HG03342 (cell line): ENCODE results near the gene NKTR.

Experiments used
- ATAC-seq: cut with Tn5 transposase; IDR thresholded peaks from one replicate; pipeline ENCODE4 v1.9.1; 2021; ENCODE audit warnings: mild to moderate bottlenecking, moderate library complexity; ENCODE audit not compliant: unreplicated experiment

The NKTR gene

DNA sequence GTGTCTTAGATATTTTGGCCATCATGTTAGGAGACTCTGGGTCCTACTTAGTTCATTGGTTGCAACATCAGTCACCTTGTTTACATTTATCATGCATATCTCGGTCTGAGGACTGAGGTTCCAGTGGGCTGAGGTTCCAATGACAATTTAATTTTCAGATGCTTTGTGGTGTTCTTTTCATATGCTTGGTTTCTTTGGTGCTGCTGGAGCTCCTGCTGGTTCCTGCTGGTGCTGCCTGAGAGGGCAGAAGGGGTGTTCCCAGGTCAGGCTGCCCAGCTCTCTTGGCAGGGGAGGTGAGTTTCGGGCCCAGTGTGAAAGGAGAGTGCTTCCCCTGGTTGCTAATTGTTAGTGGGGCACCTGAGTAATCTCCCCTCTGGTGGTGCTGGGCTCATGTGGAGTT is 78.0 kb downstream of the NKTR start:
- ATAC-seq, result no peak

DNA sequence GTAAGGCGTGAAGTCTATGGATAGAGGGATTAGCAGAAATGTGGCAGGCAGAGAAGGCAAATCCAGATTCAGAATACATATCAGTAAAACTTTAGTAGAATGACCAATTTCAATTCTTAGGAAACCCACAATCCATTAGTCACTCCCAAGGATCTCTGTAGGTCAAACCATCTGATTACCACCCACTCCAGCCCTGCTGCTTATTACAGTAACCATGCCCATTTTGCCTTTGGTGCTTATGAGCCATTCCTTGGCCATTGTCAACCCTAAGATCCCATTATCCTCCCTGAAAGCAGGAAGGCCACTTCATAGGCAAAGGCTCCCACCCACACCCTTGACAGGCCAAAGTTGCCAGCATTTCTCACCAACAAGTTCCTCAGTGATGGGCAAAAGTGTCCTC is 79.8 kb downstream of the NKTR start:
- no peak for ATAC-seq

DNA sequence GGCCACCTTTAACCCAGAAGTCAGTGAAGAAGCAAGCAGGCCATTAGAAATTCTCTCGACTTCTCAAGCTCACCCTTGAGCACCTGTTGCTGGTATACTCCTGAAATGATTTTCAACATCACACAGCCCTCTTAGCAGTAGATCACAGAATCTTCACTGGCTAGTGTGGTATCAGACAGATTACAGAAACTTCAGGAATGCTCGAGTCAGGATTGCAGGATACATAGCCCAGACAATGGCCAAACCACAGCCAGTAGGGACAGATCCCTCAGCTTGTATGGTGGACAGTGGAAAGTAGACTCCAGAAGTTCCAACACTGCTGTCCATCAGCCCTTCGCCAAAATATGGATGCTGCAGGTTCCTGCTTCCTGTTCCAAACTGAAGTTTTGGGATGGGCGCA is 80.3 kb downstream of the NKTR start:
- no peak for ATAC-seq

DNA sequence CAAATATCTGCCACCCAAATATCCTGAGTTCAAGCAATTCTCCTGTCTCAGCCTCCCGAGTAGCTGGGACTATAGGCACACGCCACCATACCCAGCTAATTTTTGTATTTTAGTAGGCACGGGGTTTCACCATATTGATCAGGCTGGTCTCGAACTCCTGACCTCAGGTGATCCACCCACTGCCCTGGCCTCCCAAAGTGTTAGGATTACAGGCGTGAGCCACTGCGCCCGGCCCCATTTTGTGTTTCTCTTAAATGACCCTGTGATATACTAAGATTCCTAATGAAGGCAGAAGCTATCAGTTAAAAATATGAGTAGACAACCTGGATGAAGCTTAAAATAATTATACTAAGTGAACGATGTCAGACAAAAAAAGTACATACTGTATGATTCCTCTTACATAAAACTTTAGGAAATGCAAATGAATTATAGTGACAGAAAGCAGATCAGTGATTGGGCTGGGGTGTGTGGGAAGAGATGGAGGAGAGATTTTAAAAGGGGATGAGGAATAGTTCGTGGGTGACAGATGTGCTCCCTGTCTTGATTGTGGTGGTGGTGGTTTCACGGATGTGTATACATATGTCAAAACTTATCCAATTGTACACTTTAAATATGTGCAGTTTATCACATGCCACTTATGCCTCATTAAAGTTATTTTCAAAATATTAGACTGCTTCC is 81.0 kb downstream of the NKTR start:
- no peak for ATAC-seq

DNA sequence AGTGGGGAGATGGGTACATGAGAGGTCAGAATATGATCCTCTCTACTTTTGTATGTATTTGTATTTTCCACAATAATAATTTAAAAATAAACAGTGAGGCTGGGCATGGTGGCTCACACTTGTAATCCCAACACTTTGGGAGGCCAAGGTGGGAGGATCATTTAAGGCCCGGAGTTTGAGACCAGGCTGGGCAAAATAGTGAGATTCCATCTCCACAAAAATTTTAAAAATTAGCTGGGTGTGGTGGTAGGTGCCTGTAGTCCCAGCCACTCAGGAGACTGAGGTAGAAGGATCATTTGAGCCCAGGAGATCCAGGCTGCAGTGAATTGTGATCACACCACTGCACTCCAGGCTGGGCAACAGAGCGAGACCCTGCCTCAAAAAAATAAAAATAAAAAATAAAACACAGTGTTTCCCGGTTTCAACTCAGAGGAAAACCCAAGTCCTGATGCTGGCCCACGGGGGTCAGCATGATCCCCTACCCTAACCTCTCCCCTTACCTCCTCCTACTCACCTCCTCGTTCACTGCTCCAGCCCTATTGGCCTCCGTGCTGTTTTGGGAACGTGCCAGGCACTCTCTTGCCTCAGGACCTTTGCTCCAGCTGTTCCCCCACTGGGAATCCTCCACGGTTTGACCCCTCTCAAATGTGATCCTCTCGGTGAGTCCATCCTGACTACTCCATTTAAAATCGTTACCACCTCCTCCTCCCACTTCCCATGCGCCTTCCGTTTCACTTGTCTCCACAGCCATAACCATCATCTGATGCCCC is 82.0 kb downstream of the NKTR start:
- no peak for ATAC-seq

DNA sequence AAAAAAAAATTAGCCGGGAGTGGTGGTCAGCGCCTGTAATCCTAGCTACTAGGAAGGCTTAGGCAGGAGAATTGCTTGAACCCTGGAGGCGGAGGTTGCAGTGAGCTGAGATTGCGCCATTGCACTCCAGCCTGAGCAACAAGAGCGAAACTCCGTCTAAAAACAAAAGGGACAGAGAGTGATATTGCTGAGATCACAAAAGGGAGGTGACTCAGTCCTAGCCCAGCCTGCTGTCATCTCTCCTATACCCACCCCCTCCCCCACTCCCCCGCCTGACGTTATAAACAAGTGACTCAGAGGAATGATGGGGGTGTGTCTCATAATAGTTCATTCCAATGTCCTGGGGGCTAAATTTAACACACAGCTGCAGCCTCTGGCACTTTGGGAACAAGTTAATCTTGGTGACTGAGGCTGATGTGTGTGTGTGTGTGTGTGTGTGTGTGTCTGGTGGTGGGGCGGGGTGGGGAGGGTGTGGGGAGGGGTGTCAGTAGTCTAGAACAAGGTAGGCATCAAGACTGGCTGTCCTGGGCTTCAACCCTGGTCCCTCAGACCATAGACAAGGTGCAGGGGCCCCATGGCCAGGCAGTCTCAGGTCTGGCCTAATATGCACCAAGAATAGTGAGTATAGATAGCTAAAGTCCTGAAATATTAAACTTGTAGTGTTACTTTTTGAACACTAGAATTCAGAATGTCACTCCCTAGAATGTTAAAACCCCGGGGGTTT is 83.6 kb downstream of the NKTR start:
- ATAC-seq, result no peak

DNA sequence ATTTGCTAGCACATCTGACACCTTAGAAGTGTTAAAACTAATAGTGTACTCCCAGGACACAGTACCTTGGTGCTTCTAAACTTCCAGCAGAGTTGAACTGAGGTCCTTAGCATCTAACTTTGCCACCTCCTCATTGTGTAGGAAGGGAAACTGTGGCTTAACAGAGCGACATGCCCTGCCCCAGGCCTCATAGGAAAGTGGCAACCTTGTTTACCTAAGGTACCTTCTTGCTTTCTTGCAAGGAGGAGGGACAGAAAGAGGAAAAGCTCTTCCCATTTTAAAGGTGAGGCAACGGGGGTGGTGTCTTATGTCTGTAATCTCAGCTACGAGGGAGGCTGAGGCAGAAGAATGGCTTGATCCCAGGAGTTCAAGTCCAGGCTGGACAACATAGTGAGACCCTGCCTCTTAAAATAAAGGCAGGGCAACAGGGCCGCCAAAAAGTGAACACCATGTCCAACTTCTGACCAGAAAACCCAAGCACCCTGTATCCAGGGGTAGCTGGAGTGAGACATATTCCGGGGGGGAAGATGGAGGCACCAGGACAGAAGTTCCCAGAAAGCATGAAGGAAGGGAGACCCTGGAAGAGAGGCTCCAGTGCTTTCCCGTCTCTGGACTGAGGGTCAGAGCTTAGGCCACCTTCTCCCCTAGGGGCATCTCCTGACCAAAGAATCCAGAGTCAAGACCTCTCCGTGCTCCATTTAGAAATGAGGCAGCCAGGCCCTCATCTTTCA is 84.3 kb downstream of the NKTR start:
- no peak for ATAC-seq

DNA sequence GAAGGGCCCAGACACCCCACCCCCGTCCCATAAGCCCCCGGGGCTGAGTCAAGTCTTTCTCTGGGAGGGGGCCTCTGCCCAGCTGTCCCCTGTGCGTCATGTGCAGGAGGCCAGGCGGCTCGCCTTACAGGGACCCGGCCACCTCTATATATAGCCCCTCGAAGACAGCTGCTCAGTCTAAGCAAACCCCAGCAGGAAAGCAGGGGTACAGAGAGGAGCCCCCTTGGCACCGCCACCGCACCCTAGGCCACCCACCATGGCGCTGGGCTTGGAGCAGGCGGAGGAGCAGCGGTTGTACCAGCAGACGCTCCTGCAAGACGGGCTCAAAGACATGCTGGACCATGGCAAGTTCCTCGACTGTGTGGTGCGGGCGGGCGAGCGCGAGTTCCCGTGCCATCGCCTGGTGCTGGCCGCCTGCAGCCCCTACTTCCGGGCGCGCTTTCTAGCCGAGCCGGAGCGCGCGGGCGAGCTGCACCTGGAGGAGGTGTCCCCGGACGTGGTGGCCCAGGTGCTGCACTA is 84.9 kb downstream of the NKTR start, which contains the start of gene KLHL40:
TSS of gene KLHL40 (plus strand) at position 175 of the 519 bp plus-strand sequence. CDS start at position 257, 82 bp downstream.
- no peak for ATAC-seq

DNA sequence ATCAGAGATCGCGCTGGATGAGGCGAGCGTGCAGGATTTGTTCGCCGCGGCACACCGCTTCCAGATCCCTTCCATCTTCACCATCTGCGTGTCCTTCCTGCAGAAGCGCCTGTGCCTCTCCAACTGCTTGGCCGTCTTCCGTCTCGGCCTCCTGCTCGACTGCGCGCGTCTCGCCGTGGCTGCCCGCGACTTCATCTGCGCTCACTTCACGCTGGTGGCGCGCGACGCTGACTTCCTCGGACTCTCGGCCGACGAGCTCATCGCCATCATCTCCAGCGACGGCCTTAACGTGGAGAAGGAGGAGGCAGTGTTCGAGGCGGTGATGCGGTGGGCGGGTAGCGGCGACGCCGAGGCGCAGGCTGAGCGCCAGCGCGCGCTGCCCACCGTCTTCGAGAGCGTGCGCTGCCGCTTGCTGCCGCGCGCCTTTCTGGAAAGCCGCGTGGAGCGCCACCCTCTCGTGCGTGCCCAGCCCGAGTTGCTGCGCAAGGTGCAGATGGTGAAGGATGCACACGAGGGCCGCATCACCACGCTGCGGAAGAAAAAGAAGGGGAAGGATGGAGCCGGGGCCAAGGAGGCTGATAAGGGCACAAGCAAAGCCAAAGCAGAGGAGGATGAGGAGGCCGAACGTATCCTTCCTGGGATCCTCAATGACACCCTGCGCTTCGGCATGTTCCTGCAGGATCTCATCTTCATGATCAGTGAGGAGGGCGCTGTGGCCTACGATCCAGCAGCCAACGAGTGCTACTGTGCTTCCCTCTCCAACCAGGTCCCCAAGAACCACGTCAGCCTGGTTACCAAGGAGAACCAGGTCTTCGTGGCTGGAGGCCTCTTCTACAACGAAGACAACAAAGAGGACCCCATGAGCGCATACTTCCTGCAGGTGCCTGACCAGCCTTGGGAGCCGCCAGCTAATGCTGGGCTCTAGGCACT is 85.7 kb downstream of the NKTR start:
- no peak for ATAC-seq

DNA sequence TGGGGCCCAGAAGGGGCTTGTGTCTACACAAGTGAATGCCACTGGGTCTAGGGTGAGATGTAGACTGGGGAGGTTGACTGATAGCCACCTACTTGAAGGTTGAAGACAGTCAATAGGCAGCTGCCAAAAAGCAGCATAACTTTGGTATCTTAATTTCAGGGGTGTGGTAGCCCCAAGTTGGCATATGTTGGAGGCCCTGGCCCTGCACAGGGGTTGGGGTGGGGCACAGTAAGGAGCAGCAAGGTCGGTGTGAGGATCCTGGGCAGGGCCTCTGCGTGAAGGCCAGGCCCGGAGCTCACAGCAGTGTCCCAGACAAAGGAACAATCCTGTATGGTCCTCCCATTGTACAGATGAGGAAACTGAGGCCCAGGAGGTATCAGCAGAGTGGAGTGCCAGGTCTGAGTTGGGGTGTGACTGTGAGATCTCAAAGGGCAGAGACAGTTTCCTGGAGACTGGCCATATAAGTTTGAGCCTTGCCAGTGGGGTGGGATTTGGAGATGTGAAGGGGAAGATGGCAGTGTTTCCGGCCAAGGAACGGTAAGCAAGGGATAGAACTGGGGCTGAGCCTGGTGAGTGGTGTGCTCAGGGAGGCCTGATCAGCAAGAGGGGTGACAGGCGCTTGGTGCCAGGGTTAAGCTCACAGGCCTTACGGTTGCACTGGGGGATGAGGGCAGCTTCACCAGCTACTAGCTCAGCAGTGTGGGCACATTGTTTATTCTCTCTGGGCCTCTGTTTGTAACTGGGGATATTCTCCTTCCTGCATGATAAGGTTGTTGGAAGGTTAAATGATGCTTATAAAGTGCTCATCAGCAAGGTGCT is 86.6 kb downstream of the NKTR start:
- ATAC-seq, result no peak

DNA sequence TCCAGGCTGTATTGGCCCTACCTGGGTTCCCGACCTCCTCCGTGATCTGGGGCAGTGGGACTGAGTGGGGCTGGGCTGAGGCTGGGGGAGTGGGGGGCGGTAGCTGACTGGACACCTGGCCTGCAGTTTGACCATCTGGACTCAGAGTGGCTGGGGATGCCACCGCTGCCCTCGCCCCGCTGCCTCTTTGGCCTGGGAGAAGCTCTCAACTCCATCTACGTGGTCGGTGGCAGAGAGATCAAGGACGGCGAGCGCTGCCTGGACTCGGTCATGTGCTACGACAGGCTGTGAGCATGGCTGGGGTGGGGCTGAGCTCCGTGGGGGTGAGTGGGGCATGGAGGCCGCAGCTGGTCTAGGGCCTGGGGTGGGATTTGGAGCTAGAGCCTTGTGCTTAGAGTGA is 87.5 kb downstream of the NKTR start:
- ATAC-seq, result no peak

DNA sequence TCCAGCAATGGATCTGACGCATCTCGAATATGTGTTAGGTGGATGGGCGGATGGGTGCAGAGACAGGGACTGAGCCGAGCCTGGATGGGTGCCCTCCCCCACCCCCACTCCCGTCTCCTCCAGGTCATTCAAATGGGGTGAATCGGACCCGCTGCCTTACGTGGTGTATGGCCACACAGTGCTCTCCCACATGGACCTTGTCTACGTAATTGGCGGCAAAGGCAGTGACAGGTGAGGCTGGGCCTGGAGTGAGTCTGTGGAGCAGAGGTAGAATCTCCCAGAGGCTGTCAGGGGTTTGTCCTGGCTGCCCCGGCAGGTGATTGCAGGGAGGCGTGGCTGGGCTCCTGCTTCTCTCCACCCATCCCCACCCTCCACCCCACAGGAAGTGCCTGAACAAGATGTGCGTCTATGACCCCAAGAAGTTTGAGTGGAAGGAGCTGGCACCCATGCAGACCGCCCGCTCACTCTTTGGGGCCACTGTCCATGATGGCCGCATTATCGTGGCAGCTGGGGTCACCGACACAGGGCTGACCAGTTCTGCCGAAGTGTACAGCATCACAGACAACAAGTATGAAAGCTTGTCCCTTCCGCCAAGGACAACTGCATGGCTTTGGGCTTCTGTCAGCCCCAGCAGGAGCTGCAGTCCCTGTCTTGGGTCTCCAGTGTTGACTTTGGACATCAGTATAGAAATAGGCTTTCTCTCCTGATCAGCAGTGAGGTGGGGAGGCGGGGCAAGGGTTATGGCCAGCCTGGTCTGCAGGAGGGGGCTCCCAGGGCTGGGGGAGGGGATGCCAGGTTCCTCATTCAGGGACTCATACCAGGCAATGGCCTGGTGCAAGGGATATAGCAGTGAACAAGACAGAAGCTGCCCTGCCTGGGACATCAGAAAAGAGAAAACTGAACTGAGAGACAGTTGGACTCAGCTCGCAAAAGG is 88.3 kb downstream of the NKTR start:
- no peak for ATAC-seq

DNA sequence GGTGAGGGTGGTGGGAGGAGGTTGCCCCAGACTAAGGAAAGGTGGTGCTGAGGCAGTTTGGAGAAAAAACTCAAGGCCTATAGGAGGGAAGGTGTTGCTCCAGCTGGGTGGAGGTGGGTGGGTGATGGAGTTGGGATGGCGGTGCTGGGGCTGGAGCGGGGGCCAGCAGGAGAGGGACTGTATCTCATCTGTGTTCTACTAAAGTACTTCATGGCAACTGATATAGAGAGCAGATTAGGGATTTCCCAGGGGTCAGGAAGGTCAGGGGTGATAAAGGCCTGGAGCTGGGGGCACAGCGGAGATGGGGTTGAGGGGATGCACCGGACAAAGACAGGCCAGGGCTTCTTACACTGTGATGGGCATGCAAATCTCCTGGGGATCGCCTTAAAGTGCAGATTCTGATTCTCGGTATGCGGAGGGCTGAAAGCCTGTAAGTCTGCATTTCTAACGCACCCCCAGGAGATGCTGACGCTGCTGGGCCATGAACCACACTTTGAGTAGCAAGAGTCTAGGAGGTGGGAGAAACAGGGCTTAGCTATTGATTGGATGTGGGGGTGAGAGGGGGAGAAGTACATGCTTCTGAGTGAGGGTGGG is 89.0 kb downstream of the NKTR start:
- no peak for ATAC-seq

DNA sequence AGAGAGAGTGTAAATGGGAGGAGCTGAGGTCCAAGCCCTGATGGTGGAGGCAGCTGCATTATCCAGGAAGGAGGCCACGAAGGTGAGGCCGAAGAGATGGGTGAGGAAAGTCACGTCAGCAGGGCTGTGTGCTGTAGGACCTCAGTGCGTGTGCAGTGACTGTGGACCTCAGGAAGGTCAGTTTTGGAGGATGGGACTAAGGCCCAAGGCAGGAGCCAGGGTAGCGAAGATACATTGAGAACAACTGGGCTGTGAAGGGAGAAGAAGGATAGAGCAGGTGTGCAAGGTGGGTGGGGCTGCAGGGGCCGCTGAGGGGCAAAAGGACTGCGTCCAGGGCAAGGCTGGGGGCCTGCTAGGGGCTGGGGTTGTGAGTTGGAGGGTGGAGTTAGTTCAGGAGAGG is 89.7 kb downstream of the NKTR start:
- no peak for ATAC-seq

DNA sequence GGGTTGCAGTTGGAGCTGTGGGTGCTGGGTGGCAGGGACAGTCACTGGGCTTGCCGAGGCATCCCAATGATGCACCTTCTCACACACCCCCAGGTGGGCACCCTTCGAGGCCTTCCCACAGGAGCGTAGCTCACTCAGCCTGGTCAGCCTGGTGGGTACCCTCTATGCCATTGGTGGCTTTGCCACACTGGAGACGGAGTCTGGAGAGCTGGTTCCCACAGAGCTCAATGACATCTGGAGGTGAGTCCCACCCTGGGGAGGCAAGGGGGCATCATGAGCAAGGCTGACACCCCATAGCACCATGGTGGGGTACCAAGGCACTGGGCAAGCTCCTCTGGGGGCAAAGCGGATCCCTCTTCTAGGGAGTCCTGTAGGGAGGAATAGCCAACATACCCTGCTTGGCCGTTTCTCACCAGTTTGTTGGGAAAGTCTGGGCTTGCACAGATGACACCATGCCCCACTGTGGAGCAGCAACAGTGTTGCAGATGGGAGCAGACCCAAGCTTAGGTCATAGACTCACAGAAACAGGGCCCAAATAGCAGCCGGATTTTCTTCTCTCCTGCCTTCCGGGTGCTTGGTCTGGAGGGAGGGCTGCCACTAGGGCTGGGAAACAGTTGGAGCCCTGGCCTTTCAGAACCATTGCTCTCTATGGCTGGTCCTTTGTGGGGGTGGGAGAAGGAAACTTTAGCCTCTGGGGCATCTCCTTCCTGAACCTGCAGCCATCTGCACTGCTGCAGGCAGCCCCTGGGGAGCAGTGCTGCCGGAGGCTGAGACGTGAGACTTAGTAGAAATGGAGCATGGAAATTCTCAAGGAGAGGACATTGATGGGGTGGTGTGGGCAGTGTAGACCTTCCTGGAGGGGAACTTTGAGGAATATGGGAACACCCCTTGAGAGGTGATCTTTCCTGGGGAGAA is 90.5 kb downstream of the NKTR start:
- no peak for ATAC-seq

DNA sequence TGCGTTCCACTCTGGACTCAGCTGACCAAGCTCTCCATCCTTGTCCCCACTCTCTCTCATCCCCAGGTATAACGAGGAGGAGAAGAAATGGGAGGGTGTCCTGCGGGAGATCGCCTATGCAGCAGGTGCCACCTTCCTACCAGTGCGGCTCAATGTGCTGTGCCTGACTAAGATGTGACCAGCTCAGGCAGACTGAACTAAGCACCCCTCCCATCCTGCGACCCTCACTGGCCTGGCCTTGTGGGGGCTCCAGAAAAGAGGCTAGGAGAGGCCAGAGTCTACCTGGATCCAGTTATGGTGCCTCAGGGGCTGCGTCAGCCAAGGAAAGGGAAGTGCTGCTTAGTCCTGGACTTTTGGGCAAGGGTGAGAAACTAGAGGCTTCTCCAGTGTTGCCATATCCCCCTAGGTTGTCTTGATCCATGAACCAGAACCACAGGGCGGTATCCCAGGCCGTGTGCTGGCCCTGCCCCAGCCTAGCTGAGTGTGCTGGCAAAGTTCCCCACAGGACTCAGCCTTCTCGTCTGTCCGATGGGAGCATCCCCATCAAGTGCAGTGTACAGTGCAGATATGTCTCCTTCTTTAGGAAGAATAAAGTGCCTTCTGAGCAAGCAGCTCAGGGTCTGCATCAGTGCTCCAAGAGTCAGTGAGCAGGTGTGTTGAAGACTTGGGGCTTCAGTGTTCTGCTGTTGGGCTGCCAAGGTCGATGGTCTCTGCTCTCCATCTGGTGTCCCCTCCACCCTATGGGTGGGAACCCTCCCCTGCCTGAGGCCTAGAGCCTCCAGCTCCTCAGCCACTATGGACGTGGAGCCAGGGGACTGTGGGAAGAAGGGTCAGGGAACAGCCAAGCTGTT is 91.6 kb downstream of the NKTR start:
- ATAC-seq, result no peak
